ENCODE results near the gene IRF2BPL. TPM values are rescaled to one million over a fixed set of nuclear protein-coding genes. Genes with fewer than 3 reads are reported as not detected.

Gene IRF2BPL
- total RNA-seq, 1 experiment from 2014 or later: 83.3 TPM

GRCh38 chr14:77043177-77043983 is 14.9 kb upstream of the IRF2BPL start:
- TF ChIP-seq REST (IDR thresholded peaks at IDR 0.05; ENCODE audit: insufficient read depth in 1 of 2, low read depth in 2 of 2, low read length in 1 of 2) (no peak), TCF7L2 (IDR thresholded peaks at IDR 0.05; ENCODE audit: low read depth, low read length) (no peak), SIN3A (IDR thresholded peaks at IDR 0.05; ENCODE audit: borderline replicate concordance, insufficient read depth, low read depth, low read length) (no peak), CTCF (IDR thresholded peaks at IDR 0.05) (no peak), POLR2AphosphoS5 (IDR thresholded peaks at IDR 0.05; ENCODE audit: low read depth, low read length) (no peak)
- no peak overlapping the region for H3K4me3 ChIP-seq (ENCODE audit: low read depth in 2 of 2, low read length in 2 of 2)
- peaks cover 87% of the 10 kb centered on the region for H3K4me1 ChIP-seq (ENCODE audit: control insufficient read depth, insufficient read depth, low read length)
- DNase-seq (ENCODE audit: low read depth, low spot score) (no peak), ATAC-seq (no peak)
- BruUV-seq (replicated peaks): no TSS peak
- intact Hi-C loops (cut with micrococcal nuclease; ENCODE audit: unreplicated experiment) (no loop called here), in situ Hi-C loops (cut with HindIII; ENCODE audit: low pct_unique_long_range_greater_than_20kb, low sequenced_read_pairs) (no loop called here)
- no peaks in the 10 kb centered on the region for H3K36me3 ChIP-seq (ENCODE audit: control insufficient read depth, insufficient read depth, low read length)
- no peaks in the 10 kb centered on the region for H3K9me3 ChIP-seq (ENCODE audit: control insufficient read depth, insufficient read depth, low read depth, low read length)
- peak overlapping the region; percentile 99 for H3K27ac ChIP-seq (ENCODE audit: low read length)
- ChIA-PET CTCF (no interaction called here), POLR2A (no interaction called here)
- H3K27me3 ChIP-seq (ENCODE audit: control insufficient read depth, insufficient read depth, low read length): no peaks in the 10 kb centered on the region

- intact Hi-C loops (cut with micrococcal nuclease; ENCODE audit: unreplicated experiment): no loop called here
These were observed 13.5 kb upstream of the IRF2BPL start for GRCh38 chr14:77041881-77042545.

More at GRCh38 chr14:77041881-77042545, 13.5 kb upstream of the IRF2BPL start:
- Histone ChIP-seq H3K4me3 (ENCODE audit: low read depth in 2 of 2, low read length in 2 of 2) (no peak overlapping the region), H3K36me3 (ENCODE audit: control insufficient read depth, insufficient read depth, low read length) (no peaks in the 10 kb centered on the region), H3K27ac (ENCODE audit: low read length) (peak overlapping the region; percentile 99), H3K27me3 (ENCODE audit: control insufficient read depth, insufficient read depth, low read length) (no peaks in the 10 kb centered on the region), H3K4me1 (ENCODE audit: control insufficient read depth, insufficient read depth, low read length) (peaks cover 95% of the 10 kb centered on the region), H3K9me3 (ENCODE audit: control insufficient read depth, insufficient read depth, low read depth, low read length) (no peaks in the 10 kb centered on the region)
- in situ Hi-C loops (cut with HindIII; ENCODE audit: low pct_unique_long_range_greater_than_20kb, low sequenced_read_pairs): no loop called here
- no peak for DNase-seq (ENCODE audit: low read depth, low spot score)
- no TSS peak for BruUV-seq (replicated peaks)
- CTCF ChIA-PET: interaction anchor here (0.6 kb wide), 1 partner anchor 126 kb away, joined by 4 read pairs; no protein-coding TSS in a partner anchor
- POLR2A ChIA-PET: interaction anchor here (0.6 kb wide), 1 partner anchor 17 kb away, joined by 18 read pairs; no protein-coding TSS in a partner anchor
- no peak for ATAC-seq
- no peak for TF ChIP-seq POLR2AphosphoS5 (IDR thresholded peaks at IDR 0.05; ENCODE audit: low read depth, low read length)

All from Panc1 (cell line).